Uterus (tissue), 4 donors: ENCODE measurements around the gene CRISP1. TPM values are rescaled to one million over a fixed set of nuclear protein-coding genes. Genes with fewer than 3 reads are reported as not detected.

ENCODE experiments used
- DNase-seq, 2 donors: peaks; one replicate each; pipeline ENCODE4 v3.0.0-alpha.2; 2019 to 2020
- H3K27ac ChIP-seq, 2 donors: fragments of 200-600 bp; sonication (generic); 1 replicate in 1 of 2; 2 replicates in 1 of 2; pipeline ENCODE4 v1.5.1; 2016 to 2018
- H3K27me3 ChIP-seq, 2 donors: fragments of 200-600 bp; sonication (generic); one replicate each; pipeline ENCODE4 v1.5.1; 2018 to 2019; ENCODE audit warnings: control low read depth in 1 of 2
- H3K36me3 ChIP-seq, 2 donors: fragments of 200-600 bp; sonication (generic); one replicate each; pipeline ENCODE4 v1.5.1; 2019; ENCODE audit warnings: control low read depth in 1 of 2
- H3K4me1 ChIP-seq, 2 donors: fragments of 200-600 bp; sonication (generic); one replicate each; pipeline ENCODE4 v1.5.1; 2018 to 2019; ENCODE audit warnings: control low read depth in 1 of 2
- H3K4me3 ChIP-seq, 2 donors: fragments of 200-600 bp; sonication (generic); 1 replicate in 1 of 2; 2 replicates in 1 of 2; pipeline ENCODE4 v1.5.1; 2018 to 2019; ENCODE audit warnings: mild to moderate bottlenecking in 1 of 2
- H3K9me3 ChIP-seq, 2 donors: fragments of 200-600 bp; sonication (generic); one replicate each; pipeline ENCODE4 v1.5.1; 2019; ENCODE audit warnings: control low read depth in 1 of 2
- CTCF ChIP-seq, 4 experiments: fragments of 200-600 bp in 2 of 4; fragments of 450-650 bp in 2 of 4; sonication (generic) in 2 of 4; IDR thresholded peaks; one replicate each; pipeline ENCODE4 v1.5.1; 2016 to 2019; ENCODE audit warnings: antibody characterized with exemption in 4 of 4, mild to moderate bottlenecking in 2 of 4, moderate library complexity in 1 of 4
- POLR2A ChIP-seq, 2 donors: fragments of 450-650 bp; IDR thresholded peaks; one replicate each; pipeline ENCODE4 v1.6.1; 2016; ENCODE audit warnings: antibody characterized with exemption in 2 of 2, mild to moderate bottlenecking in 1 of 2, moderate library complexity in 1 of 2
- intact Hi-C: fragments of 100-400 bp; cut with DNase I; formaldehyde crosslinking; loops from one replicate; pipeline ENCODE4 v1.15.1; 2023; ENCODE audit warnings: low total_unique reads
- total RNA-seq, 4 donors: library from RNA; depleted of rRNA in 3 of 4; stranded (reverse); fragments of >200 nt in 3 of 4; gene quantifications; one replicate each; pipeline versions ENCODE4 v1.1.0 to v1.2.4, GENCODE V29; 2014 to 2023
- donor health status: DM: yes; HTN: yes; CAD: no.

The CRISP1 gene
- not detected for total RNA-seq

GRCh38 chr6:49866485-49866943 lies at the start of gene CRISP1:
TSS of gene CRISP1 (minus strand) at chr6:49866535. CDS start at chr6:49857400, 9,135 bp downstream.
- no peak for TF ChIP-seq POLR2A (IDR thresholded peaks at IDR 0.05)
- TF ChIP-seq CTCF (IDR thresholded peaks at IDR 0.05): no peak
- Histone ChIP-seq H3K9me3 (no peaks in the 10 kb centered on the region), H3K27me3 (no peaks in the 10 kb centered on the region), H3K4me3 (no peak within 1 kb of the TSS), H3K36me3 (no peaks in the 10 kb centered on the region), H3K27ac (no peak within 1 kb of the TSS), H3K4me1 (no peaks in the 10 kb centered on the region)
- intact Hi-C loops: no loop called here
- no peak for DNase-seq

GRCh38 chr6:49915035-49915434 lies 48.7 kb upstream of the CRISP1 start:
- Histone ChIP-seq H3K27me3 (no peaks in the 10 kb centered on the region), H3K36me3 (no peaks in the 10 kb centered on the region), H3K4me1 (no peaks in the 10 kb centered on the region), H3K4me3 (no peak overlapping the region), H3K9me3 (no peaks in the 10 kb centered on the region), H3K27ac (no peak overlapping the region)
- no peak for TF ChIP-seq POLR2A (IDR thresholded peaks at IDR 0.05)
- TF ChIP-seq CTCF (IDR thresholded peaks at IDR 0.05): no peak
- intact Hi-C loops: no loop called here
- DNase-seq: no peak

GRCh38 chr6:49913636-49914375 lies 47.5 kb upstream of the CRISP1 start:
- no peaks in the 10 kb centered on the region for H3K36me3 ChIP-seq
- H3K27me3 ChIP-seq: no peaks in the 10 kb centered on the region
- H3K4me3 ChIP-seq: no peak overlapping the region
- H3K27ac ChIP-seq: no peak overlapping the region
- intact Hi-C loops: no loop called here
- DNase-seq: no peak
- TF ChIP-seq CTCF (IDR thresholded peaks at IDR 0.05) (no peak), POLR2A (IDR thresholded peaks at IDR 0.05) (no peak)
- no peaks in the 10 kb centered on the region for H3K4me1 ChIP-seq
- no peaks in the 10 kb centered on the region for H3K9me3 ChIP-seq

GRCh38 chr6:49912196-49912595 lies 45.9 kb upstream of the CRISP1 start:
- no peak overlapping the region for H3K4me3 ChIP-seq
- no peak for DNase-seq
- intact Hi-C loops: no loop called here
- H3K9me3 ChIP-seq: no peaks in the 10 kb centered on the region
- no peaks in the 10 kb centered on the region for H3K36me3 ChIP-seq
- no peak overlapping the region for H3K27ac ChIP-seq
- no peaks in the 10 kb centered on the region for H3K27me3 ChIP-seq
- TF ChIP-seq POLR2A (IDR thresholded peaks at IDR 0.05) (no peak), CTCF (IDR thresholded peaks at IDR 0.05) (no peak)
- no peaks in the 10 kb centered on the region for H3K4me1 ChIP-seq

- H3K9me3 ChIP-seq: no peaks in the 10 kb centered on the region
- H3K27ac ChIP-seq: no peak overlapping the region
- no peaks in the 10 kb centered on the region for H3K36me3 ChIP-seq
- intact Hi-C loops: no loop called here
- no peaks in the 10 kb centered on the region for H3K4me1 ChIP-seq
- no peak for DNase-seq
- H3K4me3 ChIP-seq: no peak overlapping the region
- TF ChIP-seq CTCF (IDR thresholded peaks at IDR 0.05): no peak
- TF ChIP-seq POLR2A (IDR thresholded peaks at IDR 0.05): no peak
- no peaks in the 10 kb centered on the region for H3K27me3 ChIP-seq
Measured at GRCh38 chr6:49911252-49911651, 44.9 kb upstream of the CRISP1 start.
